ENCODE data around the gene COMMD9. TPM values are rescaled to one million over a fixed set of nuclear protein-coding genes. Genes with fewer than 3 reads are reported as not detected.

Gene COMMD9
- 47.4 and 48.9 TPM in 2 replicates for total RNA-seq
- total RNA-seq (2013), result 68.2 TPM
- 29.3 and 41.3 TPM in 2 replicates for polyA plus RNA-seq
- 38.2 and 43.4 TPM in 2 replicates for polyA minus RNA-seq

GRCh38 chr11:36289226-36289852, at the start of gene COMMD9:
COMMD9 (minus strand) TSS chr11:36289424; CDS start chr11:36289412, 12 bp downstream.
- Mint-ChIP-seq H3K27me3 (no peaks in the 10 kb centered on the region), H3K9me3 (ENCODE audit: insufficient read depth) (no peaks in the 10 kb centered on the region), H3K27ac (peak within 1 kb of the TSS; percentile 90), H3K4me3 (peak within 1 kb of the TSS; percentile 97), H3K4me1 (peaks cover 30% of the 10 kb centered on the region)
- ChIA-PET CTCF (interaction anchor here (0.7 to 9.0 kb wide), 10 partner anchors 124 to 721 kb away, joined by 3 to 167 read pairs (median 4); partner anchors contain the start of gene TRAF6), POLR2A (interaction anchor here (2.2 kb wide), 1 partner anchor 220 kb away, joined by 9 read pairs; the partner anchor contains the start of gene TRAF6)
- under 1% methylated on average over 26 of the region's 31 CpGs for WGBS (ENCODE audit: insufficient coverage)
- DNase-seq, result peak; percentile 92
- Histone ChIP-seq H3K4me3 (ENCODE audit: control extremely low read depth in 1 of 5, extremely low read depth in 1 of 5, insufficient read depth in 1 of 5, low read depth in 2 of 5, low read length in 4 of 5) (peak within 1 kb of the TSS; percentile 66 to 98 (median 89)), H3K9ac (ENCODE audit: low read length) (peak within 1 kb of the TSS; percentile 76), H3K4me2 (replicated peaks; ENCODE audit: low read depth, low read length, poor library complexity, severe bottlenecking) (peak within 1 kb of the TSS; percentile 75), H4K20me1 (ENCODE audit: control insufficient read depth, insufficient read depth, low read length, poor library complexity, severe bottlenecking) (no peaks in the 10 kb centered on the region), H3K79me2 (ENCODE audit: control insufficient read depth, insufficient read depth, low read length) (peaks cover 42% of the 10 kb centered on the region), H2AFZ (ENCODE audit: insufficient read depth, low read depth, low read length, poor library complexity, severe bottlenecking) (peak within 1 kb of the TSS; percentile 96), H3K4me1 (ENCODE audit: control insufficient read depth in 2 of 2, insufficient read depth in 2 of 2, low read length in 2 of 2) (peaks cover 12 to 16% of the 10 kb centered on the region in 2 donors), H3K27me3 (replicated peaks in 1 of 4; ENCODE audit: control extremely low read depth in 1 of 4, control insufficient read depth in 3 of 4, insufficient read depth in 4 of 4, low read length in 3 of 4) (no peaks in the 10 kb centered on the region), H3K36me3 (replicated peaks in 1 of 2; ENCODE audit: control extremely low read depth in 1 of 2, control insufficient read depth in 1 of 2, extremely low read depth in 1 of 2, insufficient read depth in 2 of 2, low read length in 1 of 2) (no peaks in the 10 kb centered on the region), H3K9me3 (ENCODE audit: control extremely low read depth in 1 of 3, control insufficient read depth in 2 of 3, insufficient read depth in 1 of 3, low read length in 2 of 3) (no peaks in the 10 kb centered on the region), H3K27ac (ENCODE audit: low read length in 2 of 2) (peak within 1 kb of the TSS; percentile 35 to 40)
- TF ChIP-seq EZH2 (IDR thresholded peaks at IDR 0.05; ENCODE audit: borderline replicate concordance, insufficient read depth, low read depth, low read length, poor library complexity, severe bottlenecking), result no peak
- TF ChIP-seq, protein P1, sequence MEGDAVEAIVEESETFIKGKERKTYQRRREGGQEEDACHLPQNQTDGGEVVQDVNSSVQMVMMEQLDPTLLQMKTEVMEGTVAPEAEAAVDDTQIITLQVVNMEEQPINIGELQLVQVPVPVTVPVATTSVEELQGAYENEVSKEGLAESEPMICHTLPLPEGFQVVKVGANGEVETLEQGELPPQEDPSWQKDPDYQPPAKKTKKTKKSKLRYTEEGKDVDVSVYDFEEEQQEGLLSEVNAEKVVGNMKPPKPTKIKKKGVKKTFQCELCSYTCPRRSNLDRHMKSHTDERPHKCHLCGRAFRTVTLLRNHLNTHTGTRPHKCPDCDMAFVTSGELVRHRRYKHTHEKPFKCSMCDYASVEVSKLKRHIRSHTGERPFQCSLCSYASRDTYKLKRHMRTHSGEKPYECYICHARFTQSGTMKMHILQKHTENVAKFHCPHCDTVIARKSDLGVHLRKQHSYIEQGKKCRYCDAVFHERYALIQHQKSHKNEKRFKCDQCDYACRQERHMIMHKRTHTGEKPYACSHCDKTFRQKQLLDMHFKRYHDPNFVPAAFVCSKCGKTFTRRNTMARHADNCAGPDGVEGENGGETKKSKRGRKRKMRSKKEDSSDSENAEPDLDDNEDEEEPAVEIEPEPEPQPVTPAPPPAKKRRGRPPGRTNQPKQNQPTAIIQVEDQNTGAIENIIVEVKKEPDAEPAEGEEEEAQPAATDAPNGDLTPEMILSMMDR (IDR thresholded peaks at IDR 0.05), result no peak
- peak; percentile 94 for ATAC-seq (ENCODE audit: low read depth)
- intact Hi-C loops (cut with micrococcal nuclease), result loop anchor here (1.0 kb wide), 1 partner anchor 627 kb away; the partner anchor contains the start of gene TRIM44

DNA sequence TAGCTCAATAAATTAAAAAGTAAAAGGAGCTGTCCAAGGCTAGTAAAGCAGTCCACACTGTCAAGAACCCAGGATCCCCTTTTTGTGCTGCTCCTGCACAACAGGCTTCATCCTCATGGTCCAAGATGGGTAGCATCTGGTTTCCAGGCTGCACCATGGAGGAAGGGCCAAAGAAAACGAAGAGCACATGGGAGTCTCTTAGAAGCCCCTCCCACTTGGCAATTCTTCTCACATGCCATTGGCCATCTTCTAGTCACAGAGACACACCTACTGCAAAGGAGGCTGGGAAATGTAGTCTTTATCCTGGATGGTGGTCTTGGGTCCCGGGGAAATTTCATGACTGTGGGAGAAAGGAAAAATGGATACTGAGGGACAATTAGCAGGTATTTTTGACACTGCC, 44.7 kb upstream of the COMMD9 start:
- WGBS (ENCODE audit: insufficient coverage), result 50% methylated on average over 1 of the region's 2 CpGs
- CTCF ChIA-PET, result interaction anchor here (1.3 to 1.5 kb wide), 3 partner anchors 145 to 175 kb away, joined by 3 to 5 read pairs (median 3); no protein-coding TSS in a partner anchor

More for the DNA sequence above, 44.7 kb upstream of the COMMD9 start:
- H3K36me3 ChIP-seq (replicated peaks in 1 of 2; ENCODE audit: control extremely low read depth in 1 of 2, control insufficient read depth in 1 of 2, extremely low read depth in 1 of 2, insufficient read depth in 2 of 2, low read length in 1 of 2), result no peaks in the 10 kb centered on the region
- H3K9me3 ChIP-seq (ENCODE audit: control extremely low read depth in 1 of 3, control insufficient read depth in 2 of 3, insufficient read depth in 1 of 3, low read length in 2 of 3), result no peaks in the 10 kb centered on the region
- no peak overlapping the region for H2AFZ ChIP-seq (ENCODE audit: insufficient read depth, low read depth, low read length, poor library complexity, severe bottlenecking)
- DNase-seq (no peak), ATAC-seq (ENCODE audit: low read depth) (no peak)
- H3K4me1 ChIP-seq (ENCODE audit: control insufficient read depth in 2 of 2, insufficient read depth in 2 of 2, low read length in 2 of 2), result no peaks in the 10 kb centered on the region
- H3K79me2 ChIP-seq (ENCODE audit: control insufficient read depth, insufficient read depth, low read length), result no peaks in the 10 kb centered on the region
- POLR2A ChIA-PET, result no interaction called here
- no peaks in the 10 kb centered on the region for H3K27me3 ChIP-seq (replicated peaks in 1 of 4; ENCODE audit: control extremely low read depth in 1 of 4, control insufficient read depth in 3 of 4, insufficient read depth in 4 of 4, low read length in 3 of 4)
- H4K20me1 ChIP-seq (ENCODE audit: control insufficient read depth, insufficient read depth, low read length, poor library complexity, severe bottlenecking), result no peaks in the 10 kb centered on the region
- intact Hi-C loops (cut with micrococcal nuclease), result no loop called here
- H3K27ac Mint-ChIP-seq, result no peak overlapping the region
- TF ChIP-seq, protein P1 (IDR thresholded peaks at IDR 0.05), result no peak
- no peak for TF ChIP-seq EZH2 (IDR thresholded peaks at IDR 0.05; ENCODE audit: borderline replicate concordance, insufficient read depth, low read depth, low read length, poor library complexity, severe bottlenecking)
- H3K9me3 Mint-ChIP-seq (ENCODE audit: insufficient read depth), result no peaks in the 10 kb centered on the region
- H3K9ac ChIP-seq (ENCODE audit: low read length), result no peak overlapping the region
- H3K27ac ChIP-seq (ENCODE audit: low read length in 2 of 2), result no peak overlapping the region
- no peaks in the 10 kb centered on the region for H3K4me1 Mint-ChIP-seq
- no peak overlapping the region for H3K4me2 ChIP-seq (replicated peaks; ENCODE audit: low read depth, low read length, poor library complexity, severe bottlenecking)
- no peak overlapping the region for H3K4me3 Mint-ChIP-seq
- peaks cover 4% of the 10 kb centered on the region for H3K27me3 Mint-ChIP-seq
- H3K4me3 ChIP-seq (ENCODE audit: control extremely low read depth in 1 of 5, extremely low read depth in 1 of 5, insufficient read depth in 1 of 5, low read depth in 2 of 5, low read length in 4 of 5), result no peak overlapping the region
